ENCODE data around the gene RRM1. TPM values are rescaled to one million over a fixed set of nuclear protein-coding genes. Genes with fewer than 3 reads are reported as not detected.

The RRM1 gene
- total RNA-seq, 1 experiment from 2014 or later: 84.1 TPM

GRCh38 chr11:4071325-4071724 lies 23.3 kb upstream of the RRM1 start:
- H3K9me3 ChIP-seq: no peaks in the 10 kb centered on the region
- no peaks in the 10 kb centered on the region for H3K27me3 ChIP-seq
- H3K36me3 ChIP-seq: no peaks in the 10 kb centered on the region
- no peak for DNase-seq
- H3K4me3 ChIP-seq: no peak overlapping the region

GRCh38 chr11:4071914-4072313 lies 22.7 kb upstream of the RRM1 start:
- DNase-seq: no peak
- H3K36me3 ChIP-seq: no peaks in the 10 kb centered on the region

GRCh38 chr11:4072668-4073285 lies 21.8 kb upstream of the RRM1 start:
- Histone ChIP-seq H3K4me3 (no peak overlapping the region), H3K36me3 (no peaks in the 10 kb centered on the region), H3K9me3 (no peaks in the 10 kb centered on the region), H3K27me3 (no peaks in the 10 kb centered on the region)
- DNase-seq: peak; percentile 4

More at GRCh38 chr11:4071914-4072313, 22.7 kb upstream of the RRM1 start:
- H3K4me3 ChIP-seq: no peak overlapping the region
- H3K9me3 ChIP-seq: no peaks in the 10 kb centered on the region
- no peaks in the 10 kb centered on the region for H3K27me3 ChIP-seq

GRCh38 chr11:4074266-4074665 lies 20.3 kb upstream of the RRM1 start:
- Histone ChIP-seq H3K36me3 (no peaks in the 10 kb centered on the region), H3K9me3 (no peaks in the 10 kb centered on the region), H3K27me3 (no peaks in the 10 kb centered on the region), H3K4me3 (no peak overlapping the region)
- no peak for DNase-seq

- H3K36me3 ChIP-seq: no peaks in the 10 kb centered on the region
Observed at GRCh38 chr11:4076774-4077173, 17.8 kb upstream of the RRM1 start.

GRCh38 chr11:4083198-4083597 lies 11.4 kb upstream of the RRM1 start:
- Histone ChIP-seq H3K4me3 (no peak overlapping the region), H3K27me3 (no peaks in the 10 kb centered on the region), H3K9me3 (no peaks in the 10 kb centered on the region), H3K36me3 (no peaks in the 10 kb centered on the region)
- no peak for DNase-seq

More at GRCh38 chr11:4076774-4077173, 17.8 kb upstream of the RRM1 start:
- Histone ChIP-seq H3K4me3 (no peak overlapping the region), H3K27me3 (no peaks in the 10 kb centered on the region), H3K9me3 (no peaks in the 10 kb centered on the region)
- no peak for DNase-seq

GRCh38 chr11:4084406-4085125 lies 10.0 kb upstream of the RRM1 start:
- H3K36me3 ChIP-seq: no peaks in the 10 kb centered on the region
- no peak for DNase-seq

GRCh38 chr11:4085575-4085974 lies 9.0 kb upstream of the RRM1 start:
- no peak for DNase-seq
- no peaks in the 10 kb centered on the region for H3K27me3 ChIP-seq

More at GRCh38 chr11:4084406-4085125, 10.0 kb upstream of the RRM1 start:
- Histone ChIP-seq H3K4me3 (no peak overlapping the region), H3K9me3 (no peaks in the 10 kb centered on the region), H3K27me3 (no peaks in the 10 kb centered on the region)

GRCh38 chr11:4086575-4087353 lies 7.8 kb upstream of the RRM1 start:
- Histone ChIP-seq H3K4me3 (no peak overlapping the region), H3K27me3 (no peaks in the 10 kb centered on the region), H3K36me3 (no peaks in the 10 kb centered on the region), H3K9me3 (no peaks in the 10 kb centered on the region)
- no peak for DNase-seq

More at GRCh38 chr11:4085575-4085974, 9.0 kb upstream of the RRM1 start:
- no peaks in the 10 kb centered on the region for H3K36me3 ChIP-seq
- H3K4me3 ChIP-seq: no peak overlapping the region
- H3K9me3 ChIP-seq: no peaks in the 10 kb centered on the region

- DNase-seq: no peak
- no peaks in the 10 kb centered on the region for H3K9me3 ChIP-seq
- no peaks in the 10 kb centered on the region for H3K36me3 ChIP-seq
- H3K27me3 ChIP-seq: no peaks in the 10 kb centered on the region
- no peak overlapping the region for H3K4me3 ChIP-seq
Observed at GRCh38 chr11:4087551-4087950, 7.0 kb upstream of the RRM1 start.

GRCh38 chr11:4090258-4090657 lies 4.3 kb upstream of the RRM1 start:
- Histone ChIP-seq H3K9me3 (no peaks in the 10 kb centered on the region), H3K36me3 (no peaks in the 10 kb centered on the region), H3K27me3 (no peaks in the 10 kb centered on the region), H3K4me3 (no peak overlapping the region)
- no peak for DNase-seq

- Histone ChIP-seq H3K36me3 (no peaks in the 10 kb centered on the region; the same call in none of the 2 replicates), H3K9me3 (no peaks in the 10 kb centered on the region), H3K27me3 (no peaks in the 10 kb centered on the region), H3K4me3 (no peak overlapping the region)
- DNase-seq: no peak
Observed at GRCh38 chr11:4092026-4092425, 2.6 kb upstream of the RRM1 start.

- Histone ChIP-seq H3K27me3 (no peaks in the 10 kb centered on the region), H3K36me3 (no peaks in the 10 kb centered on the region; the same call in none of the 2 replicates), H3K4me3 (peak overlapping the region; percentile 75), H3K9me3 (no peaks in the 10 kb centered on the region)
- DNase-seq: no peak
Observed at GRCh38 chr11:4093519-4094347, 866 bp upstream of the RRM1 start.

GRCh38 chr11:4095509-4096230 lies 1.1 kb downstream of the RRM1 start:
- Histone ChIP-seq H3K4me3 (peak overlapping the region; percentile 75), H3K36me3 (peaks cover 8% of the 10 kb centered on the region), H3K27me3 (no peaks in the 10 kb centered on the region), H3K9me3 (no peaks in the 10 kb centered on the region)
- DNase-seq: no peak

- Histone ChIP-seq H3K27me3 (no peaks in the 10 kb centered on the region), H3K36me3 (peaks cover 20% of the 10 kb centered on the region), H3K4me3 (no peak overlapping the region), H3K9me3 (no peaks in the 10 kb centered on the region)
- no peak for DNase-seq
Observed at GRCh38 chr11:4098026-4098621, 3.5 kb downstream of the RRM1 start.

GRCh38 chr11:4102711-4103110 lies 8.1 kb downstream of the RRM1 start:
- Histone ChIP-seq H3K9me3 (no peaks in the 10 kb centered on the region), H3K27me3 (no peaks in the 10 kb centered on the region)
- DNase-seq: no peak

More at GRCh38 chr11:4102711-4103110, 8.1 kb downstream of the RRM1 start:
- H3K4me3 ChIP-seq: no peak overlapping the region
- H3K36me3 ChIP-seq: peaks cover 35% of the 10 kb centered on the region
